22Rv1 (cell line): ENCODE data around the gene TMEM164.
"Not testable (repeated sequence)": the region's sequence is repeated elsewhere in the genome, so short reads cannot be mapped to it uniquely, and the experiment has no call there.

Source experiments
- H3K27ac ChIP-seq: fragments of 450-650 bp; 2 replicates; pipeline ENCODE4 v1.5.1; 2017
- CTCF ChIP-seq: fragments of 450-650 bp; IDR thresholded peaks from 2 replicates; pipeline ENCODE4 v1.5.1; 2017; ENCODE audit warnings: mild to moderate bottlenecking
- ZFX ChIP-seq: fragments of 450-650 bp; IDR thresholded peaks from 2 replicates; pipeline ENCODE4 v1.6.1; 2017; ENCODE audit warnings: antibody characterized with exemption, borderline replicate concordance

Gene TMEM164

GRCh38 chrX:110153896-110154295 lies 151.0 kb downstream of the TMEM164 start:
- H3K27ac ChIP-seq, result no peak overlapping the region
- TF ChIP-seq ZFX (no peak), CTCF (no peak)

DNA sequence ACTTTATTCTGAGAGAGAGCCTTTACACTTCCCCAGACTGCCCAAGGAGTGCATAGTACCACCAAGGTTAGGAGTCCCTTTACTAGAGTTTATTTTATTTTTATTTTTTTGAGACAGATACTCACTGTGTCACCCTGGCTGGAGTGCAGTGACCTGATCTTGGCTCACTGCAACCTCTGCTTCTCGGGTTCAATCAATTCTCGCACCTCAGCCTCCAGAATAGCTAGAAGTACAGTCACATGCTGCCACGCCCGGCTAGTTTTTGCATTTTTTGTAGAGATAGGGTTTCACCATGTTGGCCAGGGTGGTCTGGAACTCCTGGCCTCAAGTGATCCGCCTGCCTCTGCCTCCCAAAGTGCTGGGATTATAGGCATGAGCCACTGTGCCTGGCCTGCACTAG lies 151.4 kb downstream of the TMEM164 start:
- H3K27ac ChIP-seq, result not testable (repeated sequence)

DNA sequence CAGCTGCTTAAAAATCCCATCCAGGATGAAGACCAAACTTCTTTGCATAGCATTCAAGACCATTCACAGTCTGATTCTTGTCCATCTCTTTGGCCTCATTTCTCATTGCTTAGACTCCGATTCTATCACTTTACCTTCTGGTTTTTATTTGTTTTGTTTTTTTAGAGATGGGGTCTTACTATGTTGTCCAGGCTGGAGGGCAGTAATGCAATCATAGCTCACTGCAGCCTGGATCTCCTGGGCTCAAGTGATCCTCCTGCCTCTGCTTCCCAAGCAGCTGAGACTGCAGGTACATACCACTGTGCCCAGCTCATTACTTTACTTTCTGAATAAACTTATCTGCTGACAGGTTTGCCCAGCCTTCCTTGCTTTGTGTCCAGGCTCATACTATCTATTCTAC lies 152.8 kb downstream of the TMEM164 start:
- H3K27ac ChIP-seq, result no peak overlapping the region
- TF ChIP-seq CTCF (no peak), ZFX (no peak)

DNA sequence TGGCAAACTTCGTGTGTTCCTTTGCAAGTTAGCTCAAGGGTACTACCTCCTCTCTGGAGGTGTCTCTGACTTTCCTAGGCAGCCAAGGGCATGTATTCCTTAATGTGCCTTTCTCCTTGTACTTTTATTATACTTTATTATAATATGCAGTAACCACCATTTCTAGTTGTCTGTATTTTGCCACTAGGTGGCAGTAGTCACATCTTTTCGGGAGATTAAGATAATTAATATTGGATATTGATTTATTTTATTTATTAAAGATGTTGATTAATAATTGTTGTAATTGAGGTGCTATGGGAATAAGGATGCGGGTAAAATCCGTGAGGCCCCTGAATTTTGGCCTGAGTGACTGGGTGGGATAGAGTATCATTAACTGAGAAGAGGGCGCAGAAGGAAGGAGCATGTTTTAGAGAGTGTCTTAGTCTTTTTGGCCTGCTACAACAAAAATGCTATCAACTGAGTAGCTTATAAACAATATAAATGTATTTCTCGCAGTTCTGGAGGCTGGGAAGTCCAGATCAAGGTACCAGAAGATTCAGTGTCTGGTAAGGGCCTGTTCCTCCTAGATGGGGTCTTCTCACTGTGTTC lies 153.3 kb downstream of the TMEM164 start:
- no peak for TF ChIP-seq ZFX
- TF ChIP-seq CTCF, result peak; percentile 65
- H3K27ac ChIP-seq, result no peak overlapping the region

GRCh38 chrX:110157444-110157843 lies 154.5 kb downstream of the TMEM164 start:
- TF ChIP-seq ZFX (no peak), CTCF (no peak)
- H3K27ac ChIP-seq, result no peak overlapping the region

DNA sequence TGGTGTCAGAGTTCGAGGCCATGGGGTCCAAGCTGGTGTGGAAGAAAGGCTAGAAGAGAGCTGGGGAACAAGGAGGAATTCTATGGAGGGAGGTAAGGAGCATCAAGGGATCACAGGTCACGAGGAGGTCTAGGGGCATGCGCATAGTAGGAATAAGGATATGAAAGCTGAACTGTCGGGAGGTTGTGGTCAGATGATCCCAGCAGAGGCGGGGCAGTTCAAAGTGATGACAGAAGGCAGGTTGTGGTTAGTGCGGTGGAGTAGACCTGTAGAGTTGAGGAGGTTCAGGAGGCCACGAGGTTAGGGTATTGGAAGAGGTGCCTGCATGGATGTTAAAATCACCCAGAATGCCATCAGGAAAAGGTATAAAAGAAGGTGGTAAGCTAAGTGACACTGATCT lies 156.3 kb downstream of the TMEM164 start:
- H3K27ac ChIP-seq, result no peak overlapping the region
- TF ChIP-seq CTCF (no peak), ZFX (no peak)

- TF ChIP-seq CTCF (no peak), ZFX (no peak)
- no peak overlapping the region for H3K27ac ChIP-seq
These were observed 157.0 kb downstream of the TMEM164 start for GRCh38 chrX:110159865-110160264.

DNA sequence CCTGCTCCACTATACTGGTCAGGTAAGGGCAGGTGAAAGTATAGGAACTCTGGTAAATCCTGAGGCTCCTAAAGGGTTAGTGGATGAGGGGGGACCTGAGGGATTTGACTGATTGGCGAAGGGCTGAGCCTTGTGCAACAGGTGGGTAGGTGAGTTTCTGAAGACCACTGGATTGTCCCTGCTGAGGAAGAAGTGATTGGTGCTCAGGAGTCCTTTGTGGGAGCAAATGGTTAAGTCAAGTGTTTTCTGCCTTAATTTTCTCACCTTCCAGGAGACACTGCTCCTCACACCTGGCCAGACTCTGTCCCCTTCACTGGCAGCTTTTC lies 158.4 kb downstream of the TMEM164 start:
- TF ChIP-seq ZFX, result no peak
- TF ChIP-seq CTCF, result no peak

More for the DNA sequence above, 158.4 kb downstream of the TMEM164 start:
- no peak overlapping the region for H3K27ac ChIP-seq
